Subcutaneous abdominal adipose tissue (tissue), 5 donors: ENCODE measurements around the gene TMTC2.

Experiments used
- H3K27ac ChIP-seq: one replicate; pipeline ENCODE4 v1.7.0; 2013; ENCODE audit warnings: low read depth, mild to moderate bottlenecking, inconsistent platforms, low read length, moderate library complexity
- H3K27me3 ChIP-seq, 5 donors: one replicate each; pipeline ENCODE4 v1.7.0; 2013; ENCODE audit warnings: low read length in 5 of 5, inconsistent platforms in 1 of 5; ENCODE audit not compliant: control insufficient read depth in 5 of 5, insufficient read depth in 4 of 5
- H3K36me3 ChIP-seq, 5 donors: one replicate each; pipeline ENCODE4 v1.7.0; 2013; ENCODE audit warnings: low read length in 5 of 5; ENCODE audit not compliant: control insufficient read depth in 5 of 5, insufficient read depth in 5 of 5
- H3K4me1 ChIP-seq, 5 donors: one replicate each; pipeline ENCODE4 v1.7.0; 2013; ENCODE audit warnings: low read length in 5 of 5, mild to moderate bottlenecking in 3 of 5, moderate library complexity in 1 of 5; ENCODE audit not compliant: control insufficient read depth in 5 of 5, insufficient read depth in 5 of 5
- H3K4me3 ChIP-seq, 5 donors: one replicate each; pipeline ENCODE4 v1.7.0; 2013; ENCODE audit warnings: low read length in 5 of 5, low read depth in 1 of 5
- H3K9ac ChIP-seq, 5 donors: one replicate each; pipeline ENCODE4 v1.7.0; 2013; ENCODE audit warnings: low read length in 5 of 5, mild to moderate bottlenecking in 4 of 5, moderate library complexity in 3 of 5
- H3K9me3 ChIP-seq, 5 donors: one replicate each; pipeline ENCODE4 v1.7.0; 2013; ENCODE audit warnings: low read length in 5 of 5; ENCODE audit not compliant: control insufficient read depth in 5 of 5
- donor health status: healthy.
- donor health status: healthy.
- donor health status: healthy.
- donor health status: healthy.
- donor health status: healthy.

TMTC2 gene

DNA sequence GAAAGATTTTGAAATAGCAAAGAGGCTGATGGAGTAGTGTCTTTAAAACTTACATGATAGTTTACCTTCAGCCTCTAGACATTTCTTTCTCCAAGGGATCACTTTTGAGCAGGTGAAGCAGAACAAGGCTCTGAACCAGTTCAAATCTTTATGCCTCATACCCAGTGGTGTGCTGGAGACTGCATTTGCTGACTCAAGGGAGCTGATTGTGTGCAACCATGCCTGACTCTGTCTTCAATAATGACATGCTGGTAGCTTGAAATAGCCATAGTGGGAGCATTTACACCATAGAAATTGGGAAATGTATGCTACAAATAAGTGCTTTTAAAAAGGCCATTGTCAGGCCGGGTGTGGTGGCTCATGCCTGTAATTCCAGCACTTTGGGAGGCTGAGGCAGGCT is 482.0 kb downstream of the TMTC2 start:
- H3K27me3 ChIP-seq = no peaks in the 10 kb centered on the region
- no peak overlapping the region for H3K4me3 ChIP-seq

DNA sequence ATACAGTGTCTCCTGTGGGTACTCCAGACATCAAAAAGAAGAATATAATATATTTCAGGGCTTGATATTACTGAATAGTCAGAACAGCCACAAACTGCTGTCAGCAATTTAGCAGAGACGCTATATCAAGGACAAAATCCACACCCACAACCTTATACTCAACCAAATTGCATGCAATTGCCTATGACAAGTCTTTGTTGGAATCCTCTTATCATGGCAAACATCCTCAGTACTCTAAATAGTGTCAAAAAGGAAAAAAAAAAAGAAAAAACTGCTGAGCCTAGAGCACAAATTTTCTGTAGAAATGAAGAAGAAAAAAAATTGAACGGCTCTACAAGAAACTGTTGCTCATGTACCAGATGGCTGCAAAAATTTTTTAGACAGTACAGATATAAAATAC is 485.7 kb downstream of the TMTC2 start:
- Histone ChIP-seq H3K4me3 (no peak overlapping the region), H3K27ac (no peak overlapping the region), H3K9me3 (no peaks in the 10 kb centered on the region), H3K9ac (no peak overlapping the region), H3K27me3 (no peaks in the 10 kb centered on the region), H3K4me1 (peaks cover 0 to 6% (median 0%) of the 10 kb centered on the region in 5 donors), H3K36me3 (no peaks in the 10 kb centered on the region)

More for the DNA sequence above, 482.0 kb downstream of the TMTC2 start:
- Histone ChIP-seq H3K27ac (no peak overlapping the region), H3K36me3 (no peaks in the 10 kb centered on the region), H3K4me1 (peaks cover 0 to 6% (median 0%) of the 10 kb centered on the region in 5 donors), H3K9ac (no peak overlapping the region), H3K9me3 (no peaks in the 10 kb centered on the region)

DNA sequence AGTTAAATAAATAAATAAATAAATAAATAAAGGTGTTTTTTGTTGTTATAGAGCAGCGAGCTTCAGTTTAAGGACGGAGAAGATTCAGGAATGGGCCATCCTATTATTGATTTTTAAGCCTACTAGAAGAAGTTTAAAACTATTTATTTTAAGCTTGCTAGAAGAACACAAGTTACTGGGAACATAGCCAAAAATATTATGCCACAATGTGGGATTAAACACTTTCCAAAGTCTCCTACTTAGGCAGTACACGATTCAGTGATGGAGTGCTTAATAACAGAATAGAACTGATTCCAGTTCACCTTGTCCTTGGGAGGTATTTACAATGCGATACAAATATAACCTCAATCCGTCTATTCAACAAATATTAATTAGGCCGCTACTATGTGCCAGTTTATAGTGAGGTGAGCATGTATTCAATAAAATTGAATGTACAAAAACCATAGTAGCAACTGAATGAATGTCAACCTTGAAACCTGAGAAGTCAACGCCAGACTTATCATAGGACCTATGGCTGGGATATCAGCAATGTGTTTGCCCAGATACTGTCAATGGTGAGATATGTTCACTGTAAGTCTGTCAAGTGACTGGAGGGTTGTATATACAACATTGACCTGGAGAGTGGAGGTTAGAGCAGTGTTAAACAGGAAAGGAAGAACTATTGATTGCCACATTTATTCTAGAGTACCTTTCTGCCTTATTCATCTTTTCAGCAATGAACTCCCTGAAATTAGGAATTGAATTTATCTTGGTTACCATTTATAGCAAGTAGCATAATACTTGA is 486.4 kb downstream of the TMTC2 start:
- no peak overlapping the region for H3K9ac ChIP-seq

DNA sequence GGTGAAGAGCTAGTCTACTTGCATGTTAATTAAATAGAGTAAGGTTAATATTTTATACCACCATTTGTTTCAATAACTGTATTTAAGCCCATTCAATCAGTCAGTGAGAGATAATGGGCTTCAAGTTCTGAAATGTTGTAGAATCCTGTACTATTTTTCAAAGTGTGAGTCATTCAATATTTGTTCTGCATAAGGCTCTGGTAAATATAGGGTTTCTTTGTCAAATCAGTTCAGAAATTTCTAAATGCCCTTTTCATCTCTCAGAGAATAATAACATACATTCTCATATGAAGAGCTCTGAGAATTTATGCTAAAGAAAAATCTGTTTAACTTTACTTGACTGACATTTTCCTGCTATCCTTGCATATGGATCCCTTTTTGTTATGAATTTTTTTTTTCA is 493.3 kb downstream of the TMTC2 start:
- no peak overlapping the region for H3K27ac ChIP-seq
- no peak overlapping the region for H3K9ac ChIP-seq
- no peaks in the 10 kb centered on the region for H3K27me3 ChIP-seq
- H3K4me1 ChIP-seq = no peaks in the 10 kb centered on the region
- H3K9me3 ChIP-seq = no peaks in the 10 kb centered on the region
- H3K36me3 ChIP-seq = no peaks in the 10 kb centered on the region
- no peak overlapping the region for H3K4me3 ChIP-seq

More for the DNA sequence above, 486.4 kb downstream of the TMTC2 start:
- H3K4me3 ChIP-seq = no peak overlapping the region
- H3K27ac ChIP-seq = no peak overlapping the region
- H3K27me3 ChIP-seq = no peaks in the 10 kb centered on the region
- H3K9me3 ChIP-seq = no peaks in the 10 kb centered on the region
- H3K36me3 ChIP-seq = no peaks in the 10 kb centered on the region
- peaks cover 0 to 6% (median 0%) of the 10 kb centered on the region in 5 donors for H3K4me1 ChIP-seq

DNA sequence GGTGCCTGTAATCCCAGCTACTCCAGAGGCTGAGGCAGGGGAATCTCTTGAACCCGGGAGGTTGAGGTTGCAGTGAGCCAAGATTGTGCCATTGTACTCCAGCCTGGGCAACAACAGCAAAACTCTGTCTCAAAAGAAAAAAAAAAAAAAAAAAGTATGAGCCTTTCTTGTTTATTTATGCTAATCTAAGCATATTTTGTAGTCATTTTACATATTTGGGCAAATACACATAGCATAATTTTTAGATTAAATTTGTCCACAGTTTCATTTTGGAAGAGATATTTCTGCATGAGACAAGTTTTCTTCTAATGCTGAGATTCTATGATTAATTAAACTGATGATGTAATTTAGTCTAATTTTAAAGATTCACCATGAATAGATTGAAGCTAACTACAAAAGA is 494.4 kb downstream of the TMTC2 start:
- Histone ChIP-seq H3K4me1 (no peaks in the 10 kb centered on the region), H3K4me3 (no peak overlapping the region), H3K9me3 (no peaks in the 10 kb centered on the region), H3K9ac (no peak overlapping the region), H3K36me3 (no peaks in the 10 kb centered on the region), H3K27me3 (no peaks in the 10 kb centered on the region), H3K27ac (no peak overlapping the region)

DNA sequence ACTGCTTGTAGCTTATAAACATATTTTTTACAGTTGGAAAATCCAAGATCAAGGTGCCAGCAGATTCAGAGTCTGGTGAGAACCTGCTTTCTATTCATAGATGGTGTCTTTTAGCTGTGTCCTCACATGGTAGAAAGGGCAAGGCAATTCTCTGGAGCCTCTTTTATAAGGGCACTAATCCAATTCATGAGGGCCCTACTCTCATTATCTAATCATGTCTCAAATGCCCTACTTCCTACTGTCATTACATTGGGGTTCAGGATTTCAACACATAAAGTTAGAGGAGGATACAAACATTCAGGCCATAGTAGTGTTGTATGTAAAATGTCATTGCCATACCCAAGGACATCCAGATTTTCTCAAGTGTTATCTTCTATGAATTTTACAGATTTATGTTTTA is 496.4 kb downstream of the TMTC2 start:
- Histone ChIP-seq H3K9me3 (no peaks in the 10 kb centered on the region), H3K27me3 (no peaks in the 10 kb centered on the region), H3K4me1 (no peaks in the 10 kb centered on the region)

More for the DNA sequence above, 496.4 kb downstream of the TMTC2 start:
- H3K36me3 ChIP-seq = no peaks in the 10 kb centered on the region
- no peak overlapping the region for H3K27ac ChIP-seq
- no peak overlapping the region for H3K9ac ChIP-seq
- H3K4me3 ChIP-seq = no peak overlapping the region
